Rectal smooth muscle tissue (tissue), 1 donor: ENCODE data around the gene ACYP2.

Experiments
- H3K27ac ChIP-seq: one replicate; pipeline ENCODE4 v1.7.0; 2013; ENCODE audit warnings: low read depth, low read length, inconsistent platforms
- H3K27me3 ChIP-seq: one replicate; pipeline ENCODE4 v1.7.0; 2013; ENCODE audit warnings: low read length; ENCODE audit not compliant: control insufficient read depth, insufficient read depth
- H3K36me3 ChIP-seq: one replicate; pipeline ENCODE4 v1.7.0; 2013; ENCODE audit warnings: low read length; ENCODE audit not compliant: control insufficient read depth, insufficient read depth
- H3K4me1 ChIP-seq: one replicate; pipeline ENCODE4 v1.7.0; 2013; ENCODE audit warnings: low read length; ENCODE audit not compliant: control insufficient read depth, insufficient read depth
- H3K4me3 ChIP-seq: one replicate; pipeline ENCODE4 v1.7.0; 2013; ENCODE audit warnings: low read length
- H3K9ac ChIP-seq: one replicate; pipeline ENCODE4 v1.7.0; 2013; ENCODE audit warnings: low read length

Gene ACYP2

DNA sequence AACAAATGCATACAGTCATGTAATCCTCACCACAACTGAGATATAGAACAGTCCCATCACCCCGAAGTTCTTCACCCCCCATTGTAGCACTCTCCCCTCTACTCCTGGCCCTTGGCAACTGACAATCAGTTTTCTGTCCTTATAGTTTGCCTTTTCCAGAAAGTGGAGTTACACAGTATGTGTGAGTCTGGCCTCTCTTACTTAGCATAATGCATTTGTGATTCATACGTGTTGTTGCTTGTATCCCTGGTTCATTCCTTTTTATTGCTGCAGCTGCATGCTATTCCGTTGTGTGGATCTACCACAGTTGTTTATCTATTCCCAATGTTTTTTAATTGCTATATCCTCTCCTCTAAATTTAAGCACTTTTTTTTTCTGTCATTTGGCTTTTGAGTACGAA is 17.6 kb downstream of the ACYP2 start:
- no peaks in the 10 kb centered on the region for H3K4me1 ChIP-seq
- H3K4me3 ChIP-seq, result no peak overlapping the region
- H3K9ac ChIP-seq, result no peak overlapping the region
- no peaks in the 10 kb centered on the region for H3K36me3 ChIP-seq
- no peaks in the 10 kb centered on the region for H3K27me3 ChIP-seq
- no peak overlapping the region for H3K27ac ChIP-seq

- Histone ChIP-seq H3K27me3 (no peaks in the 10 kb centered on the region), H3K27ac (no peak overlapping the region), H3K4me3 (no peak overlapping the region), H3K9ac (no peak overlapping the region), H3K4me1 (no peaks in the 10 kb centered on the region), H3K36me3 (no peaks in the 10 kb centered on the region)
Observed at GRCh38 chr2:54139210-54139609, 23.8 kb downstream of the ACYP2 start.

DNA sequence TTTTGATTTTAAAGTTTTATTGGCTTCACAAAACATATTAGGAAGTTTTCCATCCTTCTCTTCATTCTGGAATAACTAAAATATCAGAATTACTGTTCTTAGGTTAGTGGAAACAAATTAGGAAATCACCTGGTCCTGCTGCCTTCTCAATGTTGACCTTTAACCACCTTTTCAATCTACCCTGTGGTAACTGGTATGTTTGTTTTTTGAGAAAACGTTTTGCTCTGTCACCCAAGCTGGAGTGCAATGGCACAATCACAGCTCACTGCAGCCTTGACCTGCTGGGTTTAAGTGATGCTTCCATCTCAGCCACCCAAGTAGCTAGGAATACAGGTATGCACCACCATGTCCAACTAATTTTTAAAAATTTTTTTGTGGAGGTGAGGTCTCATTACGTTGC is 28.4 kb downstream of the ACYP2 start:
- Histone ChIP-seq H3K27me3 (no peaks in the 10 kb centered on the region), H3K4me3 (no peak overlapping the region), H3K4me1 (no peaks in the 10 kb centered on the region), H3K9ac (no peak overlapping the region), H3K27ac (no peak overlapping the region), H3K36me3 (no peaks in the 10 kb centered on the region)

DNA sequence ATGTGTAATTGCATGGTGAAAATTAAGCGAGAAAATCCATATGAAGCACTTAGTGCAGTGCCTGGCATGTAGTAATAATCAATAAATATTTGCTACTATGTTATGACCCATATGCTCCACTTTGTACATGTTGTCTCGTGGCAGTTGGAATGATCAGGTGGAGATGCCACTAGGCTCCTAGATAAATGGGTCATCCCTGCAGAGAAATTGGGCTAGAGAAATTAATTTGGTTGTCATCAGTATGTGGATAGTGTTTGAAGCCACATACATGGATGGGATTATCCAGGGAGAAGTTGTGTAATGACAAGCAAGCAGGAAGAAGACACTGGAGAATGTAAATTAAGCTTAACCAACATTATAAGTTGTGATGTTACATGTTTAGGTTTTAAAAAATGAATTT is 33.0 kb downstream of the ACYP2 start:
- no peak overlapping the region for H3K27ac ChIP-seq
- no peak overlapping the region for H3K4me3 ChIP-seq
- no peaks in the 10 kb centered on the region for H3K27me3 ChIP-seq
- H3K9ac ChIP-seq, result no peak overlapping the region
- H3K36me3 ChIP-seq, result no peaks in the 10 kb centered on the region
- H3K4me1 ChIP-seq, result no peaks in the 10 kb centered on the region

GRCh38 chr2:54149638-54150441 is 34.4 kb downstream of the ACYP2 start:
- no peaks in the 10 kb centered on the region for H3K36me3 ChIP-seq
- no peak overlapping the region for H3K9ac ChIP-seq
- H3K27me3 ChIP-seq, result no peaks in the 10 kb centered on the region
- H3K4me3 ChIP-seq, result no peak overlapping the region
- no peak overlapping the region for H3K27ac ChIP-seq
- no peaks in the 10 kb centered on the region for H3K4me1 ChIP-seq

- no peaks in the 10 kb centered on the region for H3K27me3 ChIP-seq
- H3K9ac ChIP-seq, result no peak overlapping the region
- no peak overlapping the region for H3K27ac ChIP-seq
- peaks cover 4% of the 10 kb centered on the region for H3K4me1 ChIP-seq
- H3K36me3 ChIP-seq, result peaks cover 2% of the 10 kb centered on the region
- no peak overlapping the region for H3K4me3 ChIP-seq
Observed at GRCh38 chr2:54158311-54158710, 42.9 kb downstream of the ACYP2 start.

DNA sequence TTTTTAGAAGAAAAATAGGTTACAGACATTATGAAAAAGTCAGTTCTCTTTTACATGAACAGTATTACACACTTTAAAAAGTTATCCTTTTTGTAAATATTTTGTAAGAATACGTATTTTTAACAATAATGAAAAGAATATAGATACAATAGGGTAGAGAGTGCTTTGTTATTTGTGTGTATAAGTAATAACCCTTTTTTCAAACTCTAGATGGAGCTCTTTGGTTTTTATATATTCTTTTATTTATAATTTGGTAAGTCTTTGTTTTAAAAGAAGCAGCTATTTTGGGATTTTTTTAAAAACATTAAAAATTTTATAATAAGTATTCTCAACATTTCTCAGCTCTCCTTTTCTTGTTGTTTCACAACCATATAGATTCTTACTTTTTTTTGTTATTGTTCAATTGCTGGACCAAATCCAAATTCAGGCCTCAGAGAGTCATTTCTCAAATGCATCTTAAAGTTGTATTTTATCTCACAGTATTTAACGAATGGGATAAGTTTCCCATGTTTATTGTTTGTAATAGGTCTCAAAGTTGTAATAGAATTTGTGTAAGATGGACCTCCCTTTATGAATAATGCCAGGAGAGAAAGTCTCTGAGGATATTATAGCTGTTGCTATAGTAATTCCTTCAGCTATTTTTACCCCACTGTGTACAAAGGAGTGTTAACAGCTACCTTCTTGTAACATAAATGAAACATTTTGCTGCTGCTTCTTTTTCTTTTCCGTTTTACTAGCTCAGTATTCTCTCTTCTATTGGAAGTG is 46.4 kb downstream of the ACYP2 start:
- no peaks in the 10 kb centered on the region for H3K27me3 ChIP-seq
- no peaks in the 10 kb centered on the region for H3K36me3 ChIP-seq
- no peak overlapping the region for H3K4me3 ChIP-seq
- peaks cover 4% of the 10 kb centered on the region for H3K4me1 ChIP-seq
- no peak overlapping the region for H3K9ac ChIP-seq
- no peak overlapping the region for H3K27ac ChIP-seq

DNA sequence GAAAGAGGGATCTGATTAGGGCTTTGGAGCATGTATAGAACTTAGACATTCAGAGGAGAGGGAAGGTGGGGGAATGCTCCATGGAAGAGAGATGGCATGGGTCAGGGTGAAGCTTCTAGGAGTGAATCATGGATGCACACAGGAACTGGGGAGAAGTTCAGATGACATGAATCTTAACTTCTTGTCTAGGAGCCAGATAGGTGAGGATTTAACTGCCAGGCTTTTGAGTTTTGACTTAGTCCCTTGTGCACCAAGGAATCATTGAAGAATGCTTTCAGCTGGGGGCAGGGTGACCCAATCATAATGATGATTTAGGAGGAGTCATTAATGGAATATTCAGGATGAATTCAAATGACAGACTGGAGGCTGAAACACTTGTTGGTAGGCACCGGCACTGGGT is 48.7 kb downstream of the ACYP2 start:
- Histone ChIP-seq H3K27me3 (no peaks in the 10 kb centered on the region), H3K9ac (no peak overlapping the region), H3K36me3 (no peaks in the 10 kb centered on the region), H3K4me3 (no peak overlapping the region), H3K4me1 (peaks cover 4% of the 10 kb centered on the region), H3K27ac (no peak overlapping the region)

DNA sequence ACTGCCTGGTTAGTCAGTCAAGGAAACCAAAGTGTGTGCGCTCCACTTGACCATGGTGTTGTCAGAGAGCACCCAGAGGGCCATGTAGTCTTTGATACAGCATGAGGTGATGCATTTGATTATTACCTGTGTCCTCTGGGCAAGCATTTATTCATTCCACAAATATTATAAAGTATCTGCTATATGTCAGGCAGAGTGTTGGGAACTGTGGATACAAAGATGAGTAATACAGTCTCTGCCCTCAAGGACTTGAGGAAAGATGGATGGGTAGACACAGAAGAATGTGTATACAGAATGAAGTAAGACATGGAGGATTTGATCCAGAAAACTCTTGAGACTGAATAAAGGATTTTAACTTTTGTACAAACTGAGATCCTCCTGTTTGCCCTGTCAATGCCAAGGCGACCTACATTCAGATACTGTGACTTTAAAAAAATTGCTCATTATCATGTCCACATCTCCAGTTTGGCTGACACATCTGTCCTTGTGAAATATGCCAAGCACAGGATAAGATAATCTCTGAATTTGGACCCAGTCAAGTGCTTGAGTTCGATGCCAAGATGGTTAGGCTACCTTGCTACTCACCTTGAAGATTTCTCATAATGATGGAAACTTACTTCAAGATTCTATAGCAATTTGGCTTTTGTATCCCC is 50.8 kb downstream of the ACYP2 start:
- no peak overlapping the region for H3K9ac ChIP-seq
- no peaks in the 10 kb centered on the region for H3K36me3 ChIP-seq
- H3K27ac ChIP-seq, result no peak overlapping the region
- H3K27me3 ChIP-seq, result no peaks in the 10 kb centered on the region
- H3K4me3 ChIP-seq, result no peak overlapping the region
- H3K4me1 ChIP-seq, result peaks cover 4% of the 10 kb centered on the region

DNA sequence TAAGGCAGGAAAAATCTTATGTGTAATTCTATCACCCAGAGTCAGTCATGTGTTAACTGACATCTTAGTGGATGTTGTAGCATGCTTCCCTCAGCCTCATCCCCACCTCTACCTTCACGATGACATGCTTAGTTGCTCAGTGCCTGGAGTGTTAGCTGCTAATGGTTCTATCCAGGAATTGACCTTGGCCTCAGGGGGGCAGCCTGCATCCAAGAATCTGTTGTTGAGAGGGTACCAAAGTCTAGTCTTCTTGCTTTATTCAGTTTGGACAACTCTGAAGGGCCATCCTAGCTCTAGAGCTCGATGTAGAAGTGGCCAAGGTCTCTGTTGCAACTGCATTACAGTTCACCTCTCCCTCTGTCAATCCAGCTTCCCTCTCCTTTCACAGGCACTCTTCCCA is 61.2 kb downstream of the ACYP2 start:
- no peak overlapping the region for H3K27ac ChIP-seq
- no peak overlapping the region for H3K4me3 ChIP-seq
- no peak overlapping the region for H3K9ac ChIP-seq
- no peaks in the 10 kb centered on the region for H3K27me3 ChIP-seq
- no peaks in the 10 kb centered on the region for H3K36me3 ChIP-seq
- H3K4me1 ChIP-seq, result no peaks in the 10 kb centered on the region

- H3K27me3 ChIP-seq, result no peaks in the 10 kb centered on the region
- H3K27ac ChIP-seq, result no peak overlapping the region
- H3K4me1 ChIP-seq, result no peaks in the 10 kb centered on the region
- no peaks in the 10 kb centered on the region for H3K36me3 ChIP-seq
- H3K4me3 ChIP-seq, result no peak overlapping the region
- H3K9ac ChIP-seq, result no peak overlapping the region
Observed at GRCh38 chr2:54183281-54183680, 67.9 kb downstream of the ACYP2 start.

DNA sequence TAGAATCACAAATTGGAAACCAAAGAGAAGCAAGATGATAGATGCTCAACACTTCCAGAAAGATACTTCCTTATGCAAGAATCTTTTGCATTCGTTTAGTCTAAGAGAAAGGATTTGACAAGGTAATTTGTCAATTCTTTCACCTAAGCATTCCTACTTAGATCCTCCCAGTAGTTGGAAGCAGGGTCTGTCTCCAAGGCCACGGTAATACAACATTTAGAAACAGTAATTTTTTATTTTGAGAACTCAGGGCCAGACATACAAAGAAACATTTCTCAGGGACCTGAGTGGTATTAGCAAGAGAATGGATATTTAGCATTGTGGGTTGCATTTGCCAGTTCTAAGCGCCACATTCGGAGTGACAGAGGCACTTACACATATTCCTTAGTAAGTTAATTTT is 68.6 kb downstream of the ACYP2 start:
- Histone ChIP-seq H3K27ac (no peak overlapping the region), H3K4me1 (no peaks in the 10 kb centered on the region), H3K36me3 (no peaks in the 10 kb centered on the region), H3K27me3 (no peaks in the 10 kb centered on the region), H3K4me3 (no peak overlapping the region), H3K9ac (no peak overlapping the region)
